Putamen (tissue), 1 donor: ENCODE data around the gene CD47.

Experiments used
- DNase-seq: peaks from one replicate; pipeline ENCODE4 v3.0.0-alpha.2; 2016; ENCODE audit warnings: low spot score

Gene CD47

GRCh38 chr3:108090701-108091497 lies at the start of gene CD47:
CD47 (minus strand) TSS chr3:108091031; CDS start chr3:108090908, 123 bp downstream.
- peak; percentile 91 for DNase-seq

- no peak for DNase-seq
Observed at GRCh38 chr3:108137460-108137814, 46.6 kb upstream of the CD47 start.

- DNase-seq: no peak
Observed at GRCh38 chr3:108136561-108137459, 46.0 kb upstream of the CD47 start.

- DNase-seq: no peak
Observed at GRCh38 chr3:108134555-108134880, 43.7 kb upstream of the CD47 start.

- no peak for DNase-seq
Observed at GRCh38 chr3:108133858-108134554, 43.2 kb upstream of the CD47 start.

GRCh38 chr3:108133048-108133369 lies 42.2 kb upstream of the CD47 start:
- DNase-seq: no peak

- no peak for DNase-seq
Observed at GRCh38 chr3:108131475-108132134, 40.8 kb upstream of the CD47 start.

GRCh38 chr3:108130701-108131474 lies 40.1 kb upstream of the CD47 start:
- DNase-seq: no peak

GRCh38 chr3:108130236-108130635 lies 39.4 kb upstream of the CD47 start:
- no peak for DNase-seq

- DNase-seq: no peak
Observed at GRCh38 chr3:108127301-108127988, 36.6 kb upstream of the CD47 start.

GRCh38 chr3:108126348-108126747 lies 35.5 kb upstream of the CD47 start:
- DNase-seq: no peak

- DNase-seq: no peak
Observed at GRCh38 chr3:108125550-108126071, 34.8 kb upstream of the CD47 start.

GRCh38 chr3:108125153-108125543 lies 34.3 kb upstream of the CD47 start:
- no peak for DNase-seq

GRCh38 chr3:108124337-108125152 lies 33.7 kb upstream of the CD47 start:
- DNase-seq: peak; percentile 46

- no peak for DNase-seq
Observed at GRCh38 chr3:108123326-108123725, 32.5 kb upstream of the CD47 start.

- DNase-seq: no peak
Observed at GRCh38 chr3:108122276-108122675, 31.4 kb upstream of the CD47 start.

- DNase-seq: no peak
Observed at GRCh38 chr3:108119398-108120104, 28.7 kb upstream of the CD47 start.

- DNase-seq: peak; percentile 77
Observed at GRCh38 chr3:108118038-108118768, 27.4 kb upstream of the CD47 start.
